Astrocyte (in vitro differentiated cells and primary cell): Measurements from ENCODE around the gene CDCP1. TPM values are rescaled to one million over a fixed set of nuclear protein-coding genes. Genes with fewer than 3 reads are reported as not detected.
A peak's percentile ranks its signal among the peaks of the same experiment; 100 is the strongest.

ENCODE experiments used
- DNase-seq: peaks from one replicate; pipeline ENCODE4 v3.0.0-alpha.2; 2010; ENCODE audit warnings: low read depth
- FAIRE-seq: peaks from 2 replicates; lab custom pipeline; 2011; peaks lifted over from hg19 to GRCh38; lab: Jason Lieb, UNC
- H2AFZ ChIP-seq: 2 replicates; pipeline ENCODE4 v1.6.0; 2012; ENCODE audit warnings: low read depth, low read length, inconsistent platforms
- H3K27ac ChIP-seq: 2 replicates; pipeline ENCODE4 v1.5.1; 2011; ENCODE audit warnings: low read depth, low read length, inconsistent platforms
- H3K27me3 ChIP-seq: 2 replicates; pipeline ENCODE4 v1.6.0; 2011; ENCODE audit warnings: low read length, inconsistent platforms; ENCODE audit not compliant: insufficient read depth
- H3K36me3 ChIP-seq: 2 replicates; pipeline ENCODE4 v1.5.1; 2011; ENCODE audit warnings: low read length, inconsistent platforms; ENCODE audit not compliant: insufficient read depth
- H3K4me1 ChIP-seq: 2 replicates; pipeline ENCODE4 v1.5.1; 2011; ENCODE audit warnings: low read length, inconsistent platforms; ENCODE audit not compliant: insufficient read depth
- H3K4me2 ChIP-seq: 2 replicates; pipeline ENCODE4 v1.6.0; 2012; ENCODE audit warnings: low read length, inconsistent platforms
- H3K4me3 ChIP-seq: 2 replicates; pipeline ENCODE4 v1.5.1; 2011; ENCODE audit warnings: low read depth, mild to moderate bottlenecking, low read length, inconsistent platforms; ENCODE audit not compliant: insufficient read depth
- H3K79me2 ChIP-seq: 2 replicates; pipeline ENCODE4 v1.6.0; 2012; ENCODE audit warnings: mild to moderate bottlenecking, low read length, inconsistent platforms; ENCODE audit not compliant: insufficient read depth
- H3K9ac ChIP-seq: 2 replicates; pipeline ENCODE4 v1.6.0; 2012; ENCODE audit warnings: mild to moderate bottlenecking, low read length, inconsistent platforms
- H3K9me3 ChIP-seq: 2 replicates; pipeline ENCODE4 v1.5.1; 2012; ENCODE audit warnings: low read depth, mild to moderate bottlenecking, low read length, inconsistent platforms; ENCODE audit not compliant: insufficient read depth
- H4K20me1 ChIP-seq: 2 replicates; pipeline ENCODE4 v1.6.0; 2012; ENCODE audit warnings: low read length, inconsistent platforms; ENCODE audit not compliant: insufficient read depth
- H3K27ac Mint-ChIP-seq: one replicate; pipeline ENCODE4 v1.8.0; 2021; ENCODE audit warnings: mild to moderate bottlenecking, mixed read lengths; ENCODE audit not compliant: unreplicated experiment
- H3K27me3 Mint-ChIP-seq: one replicate; pipeline ENCODE4 v1.8.0; 2021; ENCODE audit warnings: low read depth, mixed read lengths; ENCODE audit not compliant: unreplicated experiment
- H3K36me3 Mint-ChIP-seq: one replicate; pipeline ENCODE4 v1.8.0; 2021; ENCODE audit warnings: low read depth, mixed read lengths; ENCODE audit not compliant: unreplicated experiment
- H3K4me1 Mint-ChIP-seq: one replicate; pipeline ENCODE4 v1.8.0; 2021; ENCODE audit warnings: low read depth, mixed read lengths; ENCODE audit not compliant: unreplicated experiment
- H3K4me3 Mint-ChIP-seq: one replicate; pipeline ENCODE4 v1.8.0; 2021; ENCODE audit warnings: mild to moderate bottlenecking, moderate library complexity, mixed read lengths; ENCODE audit not compliant: unreplicated experiment
- H3K9me3 Mint-ChIP-seq: one replicate; pipeline ENCODE4 v1.8.0; 2021; ENCODE audit warnings: mild to moderate bottlenecking, mixed read lengths; ENCODE audit not compliant: unreplicated experiment
- CTCF ChIP-seq: IDR thresholded peaks from 2 replicates; pipeline ENCODE4 v1.5.1; 2011; ENCODE audit warnings: low read depth, mild to moderate bottlenecking, inconsistent platforms, low read length, moderate library complexity; ENCODE audit not compliant: insufficient read depth
- EZH2 ChIP-seq: IDR thresholded peaks from 2 replicates; pipeline ENCODE4 v1.6.1; 2012; ENCODE audit warnings: mild to moderate bottlenecking, low read length, inconsistent platforms; ENCODE audit not compliant: insufficient read depth
- total RNA-seq: library from RNA; stranded (reverse); gene quantifications from 2 replicates; pipeline ENCODE4 v1.2.1, GENCODE V29; 2021

Gene CDCP1
- total RNA-seq, 1 donor from 2014 or later = 6.8 TPM

GRCh38 chr3:45092132-45093031 lies 53.8 kb downstream of the CDCP1 start:
- Histone ChIP-seq H3K36me3 (no peaks in the 10 kb centered on the region), H3K4me2 (peak overlapping the region; percentile 58), H3K9me3 (peaks cover 4% of the 10 kb centered on the region), H3K27me3 (no peaks in the 10 kb centered on the region), H2AFZ (peak overlapping the region; percentile 0), H3K4me3 (no peak overlapping the region), H3K9ac (peak overlapping the region; percentile 35), H3K4me1 (peaks cover 13% of the 10 kb centered on the region), H3K27ac (peak overlapping the region; percentile 67), H3K79me2 (no peaks in the 10 kb centered on the region), H4K20me1 (no peaks in the 10 kb centered on the region)
- peak overlapping the region; percentile 66 for H3K4me3 Mint-ChIP-seq
- H3K27ac Mint-ChIP-seq = peak overlapping the region; percentile 95
- no peak for TF ChIP-seq EZH2
- no peak for TF ChIP-seq CTCF
- no peaks in the 10 kb centered on the region for H3K9me3 Mint-ChIP-seq
- DNase-seq (peak; percentile 93), FAIRE-seq (peak; percentile 76)
- H3K27me3 Mint-ChIP-seq = peaks cover 4% of the 10 kb centered on the region
- H3K4me1 Mint-ChIP-seq = peaks cover 25% of the 10 kb centered on the region
- peaks cover 5% of the 10 kb centered on the region for H3K36me3 Mint-ChIP-seq

- Histone ChIP-seq H3K4me1 (peaks cover 16% of the 10 kb centered on the region), H3K27me3 (no peaks in the 10 kb centered on the region), H2AFZ (no peak overlapping the region), H3K9ac (no peak overlapping the region), H3K9me3 (peaks cover 4% of the 10 kb centered on the region), H3K4me2 (no peak overlapping the region), H3K4me3 (no peak overlapping the region), H3K79me2 (no peaks in the 10 kb centered on the region), H3K27ac (no peak overlapping the region), H3K36me3 (no peaks in the 10 kb centered on the region), H4K20me1 (no peaks in the 10 kb centered on the region)
- no peaks in the 10 kb centered on the region for H3K9me3 Mint-ChIP-seq
- H3K36me3 Mint-ChIP-seq = peaks cover 7% of the 10 kb centered on the region
- no peak for TF ChIP-seq EZH2
- TF ChIP-seq CTCF = no peak
- H3K4me3 Mint-ChIP-seq = no peak overlapping the region
- DNase-seq = no peak
- no peak for FAIRE-seq
- peaks cover 4% of the 10 kb centered on the region for H3K27me3 Mint-ChIP-seq
- H3K27ac Mint-ChIP-seq = no peak overlapping the region
- peaks cover 23% of the 10 kb centered on the region for H3K4me1 Mint-ChIP-seq
Measured at GRCh38 chr3:45090855-45091254, 55.3 kb downstream of the CDCP1 start.
